K562 (cell line): ENCODE measurements around the gene PLAAT5.

Source experiments
- POLR2AphosphoS2 ChIP-seq: IDR thresholded peaks from 2 replicates; pipeline ENCODE4 v1.6.1; 2012; ENCODE audit warnings: low read length, improper control_type of control experiment
- TF ChIP-seq, protein P1 (sequence below), 2 experiments: IDR thresholded peaks; 2 replicates each; pipeline ENCODE4 v1.6.1; 2012; ENCODE audit warnings: improper control_type of control experiment in 2 of 2, low read depth in 2 of 2, low read length in 2 of 2, borderline replicate concordance in 1 of 2

GRCh38 chr11:63534895-63535461 lies 44.0 kb upstream of the PLAAT5 start:
- no peak for TF ChIP-seq POLR2AphosphoS2
- TF ChIP-seq, protein P1, sequence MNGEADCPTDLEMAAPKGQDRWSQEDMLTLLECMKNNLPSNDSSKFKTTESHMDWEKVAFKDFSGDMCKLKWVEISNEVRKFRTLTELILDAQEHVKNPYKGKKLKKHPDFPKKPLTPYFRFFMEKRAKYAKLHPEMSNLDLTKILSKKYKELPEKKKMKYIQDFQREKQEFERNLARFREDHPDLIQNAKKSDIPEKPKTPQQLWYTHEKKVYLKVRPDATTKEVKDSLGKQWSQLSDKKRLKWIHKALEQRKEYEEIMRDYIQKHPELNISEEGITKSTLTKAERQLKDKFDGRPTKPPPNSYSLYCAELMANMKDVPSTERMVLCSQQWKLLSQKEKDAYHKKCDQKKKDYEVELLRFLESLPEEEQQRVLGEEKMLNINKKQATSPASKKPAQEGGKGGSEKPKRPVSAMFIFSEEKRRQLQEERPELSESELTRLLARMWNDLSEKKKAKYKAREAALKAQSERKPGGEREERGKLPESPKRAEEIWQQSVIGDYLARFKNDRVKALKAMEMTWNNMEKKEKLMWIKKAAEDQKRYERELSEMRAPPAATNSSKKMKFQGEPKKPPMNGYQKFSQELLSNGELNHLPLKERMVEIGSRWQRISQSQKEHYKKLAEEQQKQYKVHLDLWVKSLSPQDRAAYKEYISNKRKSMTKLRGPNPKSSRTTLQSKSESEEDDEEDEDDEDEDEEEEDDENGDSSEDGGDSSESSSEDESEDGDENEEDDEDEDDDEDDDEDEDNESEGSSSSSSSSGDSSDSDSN (IDR thresholded peaks at IDR 0.05; ENCODE audit: borderline replicate concordance in 1 of 2, low read depth in 2 of 2, low read length in 2 of 2) = no peak
